Measurements from ENCODE around the gene DCC. TPM values are rescaled to one million over a fixed set of nuclear protein-coding genes. Genes with fewer than 3 reads are reported as not detected.

The DCC gene
- total RNA-seq, 1 experiment from 2014 or later, result not detected

DNA sequence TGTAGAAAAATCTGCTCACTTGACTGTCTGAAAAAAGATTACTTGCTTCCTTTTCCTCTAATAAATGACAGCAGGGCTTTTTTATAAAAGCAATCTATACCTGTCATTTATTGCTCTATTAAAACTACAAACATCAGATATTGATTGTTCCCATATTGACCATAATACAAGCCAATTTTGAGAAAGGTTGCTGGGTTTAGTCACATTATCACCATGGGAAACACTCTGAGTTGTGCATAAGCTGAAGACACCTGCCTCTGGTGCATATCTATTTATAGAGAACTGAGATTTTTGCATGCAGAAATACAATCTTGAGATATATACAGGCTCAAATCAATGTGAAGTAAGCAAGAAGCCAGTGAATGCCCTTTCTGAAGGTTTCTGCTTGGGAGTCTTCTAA is 853.9 kb downstream of the DCC start:
- Histone ChIP-seq H3K27ac (ENCODE audit: low read length) (no peak overlapping the region), H3K9me2 (replicated peaks; ENCODE audit: insufficient read depth, low read length) (no peaks in the 10 kb centered on the region), H3K4me2 (ENCODE audit: low read depth, low read length, poor library complexity, severe bottlenecking) (no peak overlapping the region), H4K20me1 (ENCODE audit: insufficient read depth, low read depth, low read length) (no peaks in the 10 kb centered on the region), H3K9me3 (ENCODE audit: low read length) (peaks cover 6% of the 10 kb centered on the region; the same call in 1 of the 2 replicates), H3K27me3 (ENCODE audit: low read length) (no peaks in the 10 kb centered on the region), H3K36me3 (ENCODE audit: insufficient read depth, low read length) (no peaks in the 10 kb centered on the region), H3K79me2 (ENCODE audit: low read length) (no peaks in the 10 kb centered on the region), H3K9ac (ENCODE audit: low read length) (no peak overlapping the region), H3K4me3 (ENCODE audit: low read length) (no peak overlapping the region), H3K4me1 (ENCODE audit: low read length) (no peaks in the 10 kb centered on the region), H2AFZ (ENCODE audit: low read length) (no peak overlapping the region)
- DNase-seq, result no peak

DNA sequence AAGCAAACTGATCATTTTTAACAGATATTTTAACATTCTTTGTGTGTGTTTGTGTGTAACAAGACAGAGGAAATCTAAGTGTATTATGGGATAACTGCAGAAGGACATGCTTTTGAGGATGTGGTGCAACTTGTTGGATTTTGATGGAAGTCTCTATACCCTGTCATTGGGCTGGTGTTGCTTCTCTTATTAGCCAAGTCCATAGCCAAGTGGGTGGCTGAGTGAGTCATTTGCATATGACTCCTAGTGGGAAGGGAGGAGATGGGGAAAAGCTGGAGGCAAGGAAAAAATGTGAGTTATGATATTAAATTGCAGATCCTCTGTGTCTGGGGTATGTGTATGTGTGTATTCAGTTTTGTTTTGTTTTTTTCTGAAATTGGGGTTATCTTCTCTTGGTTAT is 879.9 kb downstream of the DCC start:
- no peak overlapping the region for H3K27ac ChIP-seq (ENCODE audit: low read length)

DNA sequence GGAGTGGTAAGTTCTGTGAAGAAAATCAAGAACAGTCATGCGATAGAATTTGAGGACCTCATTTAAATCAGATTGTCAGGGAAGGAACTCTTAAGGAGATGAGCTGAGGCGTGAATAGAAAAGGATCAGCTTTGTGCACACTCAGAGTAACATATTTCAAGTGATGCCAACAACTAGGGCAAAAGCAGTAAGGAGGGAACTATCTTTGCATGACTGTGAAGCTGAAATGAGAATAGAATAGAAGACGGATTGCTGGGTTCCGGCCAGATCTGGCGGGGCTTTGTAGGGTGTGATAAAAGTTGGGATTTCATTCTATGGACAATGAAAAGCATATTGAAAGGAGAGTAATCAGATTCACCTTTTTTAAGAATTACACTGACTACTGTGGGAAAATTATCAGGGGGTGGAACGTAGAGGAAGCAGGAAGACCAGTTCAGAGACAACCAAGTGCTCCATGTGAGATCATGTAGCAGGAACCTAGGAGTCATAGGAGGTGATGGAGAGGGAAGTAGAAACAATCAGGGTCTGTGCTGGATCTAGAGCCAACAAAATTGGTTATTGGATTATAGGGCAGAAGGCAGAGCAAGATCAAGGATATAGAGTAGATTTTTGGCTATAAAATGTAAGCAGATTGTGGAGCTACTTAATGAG is 884.3 kb downstream of the DCC start:
- no peak for DNase-seq
- no peak overlapping the region for H2AFZ ChIP-seq (ENCODE audit: low read length)
- no peak overlapping the region for H3K4me2 ChIP-seq (ENCODE audit: low read depth, low read length, poor library complexity, severe bottlenecking)
- no peaks in the 10 kb centered on the region for H3K79me2 ChIP-seq (ENCODE audit: low read length)
- no peaks in the 10 kb centered on the region for H3K36me3 ChIP-seq (ENCODE audit: insufficient read depth, low read length)
- H3K9ac ChIP-seq (ENCODE audit: low read length), result no peak overlapping the region
- H3K4me1 ChIP-seq (ENCODE audit: low read length), result no peaks in the 10 kb centered on the region
- no peaks in the 10 kb centered on the region for H3K27me3 ChIP-seq (ENCODE audit: low read length)
- no peaks in the 10 kb centered on the region for H3K9me2 ChIP-seq (replicated peaks; ENCODE audit: insufficient read depth, low read length)
- H4K20me1 ChIP-seq (ENCODE audit: insufficient read depth, low read depth, low read length), result no peaks in the 10 kb centered on the region
- H3K4me3 ChIP-seq (ENCODE audit: low read length), result no peak overlapping the region
- H3K9me3 ChIP-seq (ENCODE audit: low read length), result peaks cover 37% of the 10 kb centered on the region
- no peak overlapping the region for H3K27ac ChIP-seq (ENCODE audit: low read length)

More for the DNA sequence above, 879.9 kb downstream of the DCC start:
- Histone ChIP-seq H3K4me1 (ENCODE audit: low read length) (no peaks in the 10 kb centered on the region), H3K79me2 (ENCODE audit: low read length) (no peaks in the 10 kb centered on the region), H3K36me3 (ENCODE audit: insufficient read depth, low read length) (no peaks in the 10 kb centered on the region), H4K20me1 (ENCODE audit: insufficient read depth, low read depth, low read length) (no peaks in the 10 kb centered on the region), H2AFZ (ENCODE audit: low read length) (no peak overlapping the region), H3K9me2 (replicated peaks; ENCODE audit: insufficient read depth, low read length) (no peaks in the 10 kb centered on the region), H3K27me3 (ENCODE audit: low read length) (no peaks in the 10 kb centered on the region), H3K4me2 (ENCODE audit: low read depth, low read length, poor library complexity, severe bottlenecking) (no peak overlapping the region), H3K9me3 (ENCODE audit: low read length) (peaks cover 36% of the 10 kb centered on the region), H3K4me3 (ENCODE audit: low read length) (no peak overlapping the region), H3K9ac (ENCODE audit: low read length) (no peak overlapping the region)
- DNase-seq, result no peak

DNA sequence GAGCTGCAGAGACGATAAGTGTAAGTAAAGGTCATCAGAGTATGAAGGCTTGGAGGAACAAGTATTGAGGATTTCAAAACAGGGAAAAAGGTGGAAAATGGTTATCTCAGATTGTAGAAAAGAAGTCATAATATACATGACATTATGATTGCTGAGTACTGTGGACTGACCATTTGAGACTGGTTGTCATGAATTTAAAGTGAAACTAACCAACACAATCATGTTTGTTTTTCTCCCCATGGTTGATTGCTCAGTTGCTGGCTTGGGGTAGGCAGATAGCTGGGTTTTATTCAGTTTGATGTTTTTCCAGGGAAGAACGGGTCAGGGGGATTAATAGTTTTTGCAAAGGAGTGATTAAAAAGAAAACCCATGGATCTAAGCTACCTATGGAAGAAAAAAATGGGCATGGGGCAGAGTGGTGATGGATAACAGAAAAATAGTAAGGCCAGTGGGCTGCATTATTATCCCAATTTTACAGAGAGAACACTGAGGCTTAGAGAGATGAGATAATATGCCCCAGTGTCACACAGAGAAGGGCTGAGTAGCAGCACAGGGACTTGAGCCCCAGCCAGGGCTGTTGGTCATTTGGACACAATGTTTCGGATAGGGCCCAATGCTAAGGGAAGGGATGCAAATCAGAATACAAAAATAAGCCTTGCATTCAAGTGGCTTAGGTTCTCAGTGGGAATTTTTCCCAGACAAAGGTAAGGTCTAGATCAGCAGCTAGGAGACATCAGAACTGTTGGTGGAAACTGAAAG is 885.7 kb downstream of the DCC start:
- no peak for DNase-seq
- Histone ChIP-seq H3K9me2 (replicated peaks; ENCODE audit: insufficient read depth, low read length) (no peaks in the 10 kb centered on the region), H3K79me2 (ENCODE audit: low read length) (no peaks in the 10 kb centered on the region), H3K9ac (ENCODE audit: low read length) (no peak overlapping the region), H3K36me3 (ENCODE audit: insufficient read depth, low read length) (no peaks in the 10 kb centered on the region), H3K9me3 (ENCODE audit: low read length) (peaks cover 22% of the 10 kb centered on the region), H4K20me1 (ENCODE audit: insufficient read depth, low read depth, low read length) (no peaks in the 10 kb centered on the region), H3K4me1 (ENCODE audit: low read length) (no peaks in the 10 kb centered on the region), H2AFZ (ENCODE audit: low read length) (no peak overlapping the region), H3K27ac (ENCODE audit: low read length) (no peak overlapping the region), H3K27me3 (ENCODE audit: low read length) (no peaks in the 10 kb centered on the region), H3K4me3 (ENCODE audit: low read length) (no peak overlapping the region), H3K4me2 (ENCODE audit: low read depth, low read length, poor library complexity, severe bottlenecking) (no peak overlapping the region)

DNA sequence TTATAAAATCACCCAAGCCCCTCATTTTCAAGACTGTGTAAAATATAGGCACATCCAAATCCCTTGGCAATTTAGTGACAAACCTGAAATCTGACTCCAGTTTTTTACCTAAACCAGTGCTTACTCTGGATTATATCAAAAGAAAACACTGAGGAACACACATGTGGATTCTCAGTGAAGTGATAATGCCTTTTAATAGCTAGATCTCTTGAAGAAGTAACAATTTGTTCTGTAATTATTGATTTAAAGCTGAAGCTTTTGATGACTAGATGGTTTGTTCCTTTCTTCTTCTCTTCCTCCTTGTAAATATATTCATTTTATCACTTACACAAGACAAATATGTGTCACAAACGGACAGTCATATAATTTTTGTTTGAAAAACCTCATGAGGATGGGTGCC is 894.6 kb downstream of the DCC start:
- Histone ChIP-seq H3K9me2 (replicated peaks; ENCODE audit: insufficient read depth, low read length) (no peaks in the 10 kb centered on the region), H3K27me3 (ENCODE audit: low read length) (no peaks in the 10 kb centered on the region), H3K27ac (ENCODE audit: low read length) (no peak overlapping the region), H3K9ac (ENCODE audit: low read length) (no peak overlapping the region), H3K4me2 (ENCODE audit: low read depth, low read length, poor library complexity, severe bottlenecking) (no peak overlapping the region), H3K79me2 (ENCODE audit: low read length) (no peaks in the 10 kb centered on the region), H4K20me1 (ENCODE audit: insufficient read depth, low read depth, low read length) (no peaks in the 10 kb centered on the region), H3K36me3 (ENCODE audit: insufficient read depth, low read length) (no peaks in the 10 kb centered on the region), H3K4me3 (ENCODE audit: low read length) (no peak overlapping the region), H3K9me3 (ENCODE audit: low read length) (peaks cover 16% of the 10 kb centered on the region), H2AFZ (ENCODE audit: low read length) (no peak overlapping the region), H3K4me1 (ENCODE audit: low read length) (no peaks in the 10 kb centered on the region)
- DNase-seq, result no peak

DNA sequence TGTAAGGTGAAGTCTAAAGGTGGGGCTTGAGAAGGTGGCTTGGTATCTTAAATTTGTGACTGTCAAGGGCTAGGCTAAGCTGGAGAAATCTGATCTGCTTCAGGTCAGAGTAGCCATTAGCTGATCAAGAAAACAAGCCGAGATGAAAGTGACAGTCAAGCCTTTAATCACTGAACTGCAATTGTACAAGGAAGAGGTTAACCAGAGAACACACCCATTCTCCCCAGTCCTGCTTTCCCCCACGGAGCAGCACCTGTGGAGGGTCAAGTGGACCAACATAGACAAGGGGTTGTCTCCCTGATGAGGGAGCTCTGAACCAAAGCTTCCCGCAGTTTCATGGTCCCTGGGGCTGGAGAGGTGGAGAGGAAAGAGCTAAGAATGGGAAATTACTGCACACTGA is 901.2 kb downstream of the DCC start:
- no peak for DNase-seq
- Histone ChIP-seq H4K20me1 (ENCODE audit: insufficient read depth, low read depth, low read length) (no peaks in the 10 kb centered on the region), H3K9ac (ENCODE audit: low read length) (no peak overlapping the region), H3K4me2 (ENCODE audit: low read depth, low read length, poor library complexity, severe bottlenecking) (no peak overlapping the region), H3K4me3 (ENCODE audit: low read length) (no peak overlapping the region), H3K9me2 (replicated peaks; ENCODE audit: insufficient read depth, low read length) (no peaks in the 10 kb centered on the region), H2AFZ (ENCODE audit: low read length) (no peak overlapping the region), H3K4me1 (ENCODE audit: low read length) (no peaks in the 10 kb centered on the region), H3K79me2 (ENCODE audit: low read length) (no peaks in the 10 kb centered on the region), H3K27me3 (ENCODE audit: low read length) (no peaks in the 10 kb centered on the region), H3K9me3 (ENCODE audit: low read length) (peaks cover 38% of the 10 kb centered on the region), H3K27ac (ENCODE audit: low read length) (no peak overlapping the region), H3K36me3 (ENCODE audit: insufficient read depth, low read length) (no peaks in the 10 kb centered on the region)

DNA sequence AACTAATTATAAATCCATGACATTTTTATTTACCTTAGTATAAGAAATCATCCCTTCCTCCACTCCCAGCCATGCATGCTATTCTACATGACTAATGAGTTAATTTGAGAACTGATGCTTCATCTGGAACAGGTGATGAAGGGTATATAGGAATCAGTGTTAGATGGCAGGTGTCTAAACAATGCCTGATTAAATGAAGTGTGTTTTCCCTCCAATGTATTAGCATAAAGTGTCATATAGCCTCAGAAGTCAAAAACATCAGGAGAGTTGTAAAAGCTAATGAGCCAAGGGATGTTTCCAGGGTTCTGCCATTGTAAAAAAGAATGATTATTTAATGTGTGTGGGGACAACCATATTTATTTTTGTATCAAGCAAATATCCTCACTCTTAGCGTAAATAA is 913.8 kb downstream of the DCC start:
- Histone ChIP-seq H3K79me2 (ENCODE audit: low read length) (no peaks in the 10 kb centered on the region), H3K9me2 (replicated peaks; ENCODE audit: insufficient read depth, low read length) (no peaks in the 10 kb centered on the region), H3K9me3 (ENCODE audit: low read length) (peaks cover 10% of the 10 kb centered on the region; the same call in 1 of the 2 replicates), H3K27ac (ENCODE audit: low read length) (no peak overlapping the region), H4K20me1 (ENCODE audit: insufficient read depth, low read depth, low read length) (no peaks in the 10 kb centered on the region), H3K9ac (ENCODE audit: low read length) (no peak overlapping the region), H2AFZ (ENCODE audit: low read length) (no peak overlapping the region), H3K4me1 (ENCODE audit: low read length) (no peaks in the 10 kb centered on the region), H3K27me3 (ENCODE audit: low read length) (no peaks in the 10 kb centered on the region), H3K36me3 (ENCODE audit: insufficient read depth, low read length) (no peaks in the 10 kb centered on the region), H3K4me2 (ENCODE audit: low read depth, low read length, poor library complexity, severe bottlenecking) (no peak overlapping the region), H3K4me3 (ENCODE audit: low read length) (no peak overlapping the region)
- DNase-seq, result no peak

DNA sequence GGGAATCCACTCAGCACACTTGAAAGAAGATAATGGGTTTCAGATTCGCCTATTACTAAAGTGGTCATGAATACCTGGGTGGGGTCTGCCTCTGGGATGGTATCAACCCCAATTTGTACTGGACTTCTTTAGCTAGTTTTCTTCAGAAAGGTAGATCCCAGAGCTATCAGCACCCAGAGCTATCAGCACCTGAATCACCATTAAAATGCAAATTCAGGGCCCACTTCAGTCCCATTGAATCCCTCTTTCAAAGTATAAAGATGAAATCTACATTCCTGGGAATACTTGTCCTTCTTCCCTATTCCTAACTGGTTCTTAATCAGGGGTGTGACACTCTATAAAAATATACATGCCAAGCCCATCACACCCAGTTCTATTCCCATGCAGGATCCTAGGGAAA is 914.3 kb downstream of the DCC start:
- no peaks in the 10 kb centered on the region for H3K9me2 ChIP-seq (replicated peaks; ENCODE audit: insufficient read depth, low read length)
- H3K9me3 ChIP-seq (ENCODE audit: low read length), result peaks cover 7% of the 10 kb centered on the region; the same call in 1 of the 2 replicates
- no peaks in the 10 kb centered on the region for H3K4me1 ChIP-seq (ENCODE audit: low read length)
- H2AFZ ChIP-seq (ENCODE audit: low read length), result no peak overlapping the region
- no peak overlapping the region for H3K27ac ChIP-seq (ENCODE audit: low read length)
- no peak for DNase-seq
- H3K4me2 ChIP-seq (ENCODE audit: low read depth, low read length, poor library complexity, severe bottlenecking), result no peak overlapping the region
- H3K4me3 ChIP-seq (ENCODE audit: low read length), result no peak overlapping the region
- no peaks in the 10 kb centered on the region for H4K20me1 ChIP-seq (ENCODE audit: insufficient read depth, low read depth, low read length)
- no peaks in the 10 kb centered on the region for H3K27me3 ChIP-seq (ENCODE audit: low read length)
- H3K79me2 ChIP-seq (ENCODE audit: low read length), result no peaks in the 10 kb centered on the region
- no peaks in the 10 kb centered on the region for H3K36me3 ChIP-seq (ENCODE audit: insufficient read depth, low read length)
- no peak overlapping the region for H3K9ac ChIP-seq (ENCODE audit: low read length)
